GM12878 (cell line): ENCODE results near the gene CR2. TPM values are rescaled to one million over a fixed set of nuclear protein-coding genes. Genes with fewer than 3 reads are reported as not detected.

ENCODE experiments used
- ATAC-seq: fragments of 200-7000 bp; cut with Tn5 transposase; 3 replicates; pipeline ENCODE4 v1.9.1; 2020; ENCODE audit warnings: mild to moderate bottlenecking, moderate library complexity
- BruUV-seq: library from RNA; stranded (reverse); fragments of 400-500 nt; replicated peaks from 2 replicates; lab custom pipeline; 2021; lab: Mats Ljungman, UMichigan
- CTCF ChIA-PET: fragments of 300-600 bp; sonication (Branson Sonifier 250); formaldehyde crosslinking; extraction: SDS; loops from one replicate; lab custom pipeline; 2021; ENCODE audit warnings: inconsistent platforms; lab: Yijun Ruan, JAX
- POLR2A ChIA-PET: fragments of 350-600 bp; formaldehyde crosslinking; extraction: SDS; loops from one replicate; lab custom pipeline; 2021; ENCODE audit warnings: inconsistent platforms; lab: Charles Lee
- RAD21 ChIA-PET: fragments of 300-600 bp; sonication (Branson Sonifier 250); formaldehyde crosslinking; loops from one replicate; lab custom pipeline; 2023; ENCODE audit warnings: antibody characterized with exemption; ENCODE audit not compliant: unreplicated experiment; lab: Charles Lee
- SMC1A ChIA-PET: fragments of 300-600 bp; sonication (Branson Sonifier 250); formaldehyde crosslinking; loops from one replicate; lab custom pipeline; 2023; ENCODE audit not compliant: unreplicated experiment, uncharacterized antibody; lab: Charles Lee
- DNase-seq: peaks from one replicate; pipeline ENCODE4 v3.0.0-alpha.2; 2011; ENCODE audit warnings: low read depth, low spot score
- FAIRE-seq: peaks from 3 replicates; lab custom pipeline; 2011; peaks lifted over from hg19 to GRCh38; lab: Jason Lieb, UNC
- H2AFZ ChIP-seq: 2 replicates; pipeline ENCODE4 v1.6.0; 2011; ENCODE audit warnings: low read depth, low read length, control low read depth; ENCODE audit not compliant: control insufficient read depth
- H3K27ac ChIP-seq: 2 replicates; pipeline ENCODE4 v1.5.1; 2011; ENCODE audit warnings: control low read depth; ENCODE audit not compliant: control insufficient read depth, insufficient read depth
- H3K27me3 ChIP-seq, 2 experiments: replicated peaks in 1 of 2; 2 replicates each; pipeline versions ENCODE4 v1.6.0 to v1.6.1; 2011; ENCODE audit warnings: low read length in 1 of 2; ENCODE audit not compliant: control insufficient read depth in 2 of 2, insufficient read depth in 2 of 2
- H3K36me3 ChIP-seq, 2 experiments: 2 replicates each; pipeline ENCODE4 v1.5.1; 2011; ENCODE audit warnings: low read length in 1 of 2; ENCODE audit not compliant: control insufficient read depth in 2 of 2, insufficient read depth in 2 of 2
- H3K4me1 ChIP-seq: 2 replicates; pipeline ENCODE4 v1.6.1; 2011; ENCODE audit warnings: mild to moderate bottlenecking, low read length, moderate library complexity, mixed read lengths; ENCODE audit not compliant: control insufficient read depth, insufficient read depth
- H3K4me2 ChIP-seq: 2 replicates; pipeline ENCODE4 v1.6.0; 2011; ENCODE audit warnings: control low read depth; ENCODE audit not compliant: control insufficient read depth, insufficient read depth
- H3K4me3 ChIP-seq: fragments of 200-600 bp; sonication (generic); 2 replicates; pipeline ENCODE4 v1.5.1; 2016
- H3K79me2 ChIP-seq: 2 replicates; pipeline ENCODE4 v1.6.0; 2011; ENCODE audit warnings: low read length; ENCODE audit not compliant: control insufficient read depth, insufficient read depth
- H3K9ac ChIP-seq: 2 replicates; pipeline ENCODE4 v1.8.0; 2011; ENCODE audit warnings: low read length, control low read depth, mixed read lengths; ENCODE audit not compliant: control insufficient read depth, insufficient read depth
- H3K9me3 ChIP-seq: replicated peaks from 3 replicates; pipeline ENCODE4 v1.5.1; 2011; ENCODE audit warnings: mild to moderate bottlenecking, low read length; ENCODE audit not compliant: control insufficient read depth, insufficient read depth
- H4K20me1 ChIP-seq: 2 replicates; pipeline ENCODE4 v1.6.0; 2011; ENCODE audit not compliant: control insufficient read depth, insufficient read depth
- ATF7 ChIP-seq: fragments of 450-650 bp; IDR thresholded peaks from 2 replicates; pipeline ENCODE4 v1.6.1; 2016; ENCODE audit warnings: low read depth, mild to moderate bottlenecking
- BRCA1 ChIP-seq: IDR thresholded peaks from 2 replicates; pipeline ENCODE4 v1.6.1; 2011; ENCODE audit warnings: low read depth, low read length, improper control_type of control experiment
- FOXM1 ChIP-seq: IDR thresholded peaks from 2 replicates; pipeline ENCODE4 v1.6.1; 2012; ENCODE audit warnings: low read depth, mild to moderate bottlenecking, inconsistent platforms, low read length, moderate library complexity
- MTA2 ChIP-seq: fragments of 450-650 bp; IDR thresholded peaks from 2 replicates; pipeline ENCODE4 v1.6.1; 2016; ENCODE audit warnings: low read depth, mild to moderate bottlenecking, moderate library complexity
- RB1 ChIP-seq: fragments of 450-650 bp; formaldehyde crosslinking; IDR thresholded peaks from 2 replicates; pipeline ENCODE4 v1.6.1; 2017; ENCODE audit warnings: mild to moderate bottlenecking, borderline replicate concordance
- STAT3 ChIP-seq: IDR thresholded peaks from 2 replicates; pipeline ENCODE4 v1.6.1; 2011; ENCODE audit warnings: low read depth, low read length, improper control_type of control experiment
- TBL1XR1 ChIP-seq: IDR thresholded peaks from 2 replicates; pipeline ENCODE4 v1.6.1; 2012; ENCODE audit warnings: low read depth, low read length, improper control_type of control experiment
- ZNF622 ChIP-seq: fragments of 450-650 bp; IDR thresholded peaks from 2 replicates; pipeline ENCODE4 v1.6.1; 2017; ENCODE audit warnings: mild to moderate bottlenecking, inconsistent platforms
- WGBS: methylation state at CpG from one replicate; pipeline ENCODE4 v1.1.6; 2016; ENCODE audit warnings: low lambda C conversion rate; ENCODE audit not compliant: insufficient replicate concordance, insufficient coverage; ENCODE audit errors: missing lambda C conversion rate; 5-methylcytosine and 5-hydroxymethylcytosine counted together
- in situ Hi-C: fragments of 300-500 bp; cut with MboI; formaldehyde crosslinking; loops from 9 replicates; pipeline ENCODE4 v1.14.3; 2018; ENCODE audit warnings: mixed read lengths
- intact Hi-C: fragments of 100-400 bp; cut with micrococcal nuclease; formaldehyde crosslinking; loops from one replicate; pipeline ENCODE4 v1.14.2; 2022; ENCODE audit not compliant: unreplicated experiment
- polyA plus RNA-seq, 11 experiments: library from polyadenylated mRNA; depleted of rRNA in 4 of 11; unstranded in 6 of 11; stranded (reverse) in 5 of 11; fragments of >200 nt; fragmentation: Nextera tagmentation in 4 of 11; fragmentation: Illumina TruSeq in 1 of 11; extraction: Ambion mirVana in 4 of 11; extraction: Trizol in 1 of 11; gene quantifications; 1 replicate in 1 of 11; 2 replicates in 10 of 11; pipeline versions ENCODE4 v1.2.1 to v1.2.3, GENCODE V29; 2011 to 2016; ENCODE audit warnings: inconsistent platforms in 2 of 11, missing spikeins in 2 of 11, low read depth in 1 of 11
- total RNA-seq, 4 experiments: library from RNA; depleted of rRNA in 3 of 4; stranded (reverse); fragments of >200 nt in 3 of 4; fragmentation: Illumina TruSeq in 1 of 4; extraction: Trizol in 1 of 4; gene quantifications; 2 replicates each; pipeline versions ENCODE4 v1.2.1 to v1.2.3, GENCODE V29; 2013 to 2021
- TF ChIP-seq, protein P1 (sequence below): fragments of 450-650 bp; IDR thresholded peaks from 2 replicates; pipeline ENCODE4 v1.6.1; 2017; ENCODE audit warnings: low read depth, mild to moderate bottlenecking, moderate library complexity

The CR2 gene
- total and polyA plus RNA-seq, 10 of the 15 experiments (the other 5 are each of a cell fraction or from before 2014, with no cell fraction given) = 2.2 to 72.8 (median 50.6) TPM

DNA sequence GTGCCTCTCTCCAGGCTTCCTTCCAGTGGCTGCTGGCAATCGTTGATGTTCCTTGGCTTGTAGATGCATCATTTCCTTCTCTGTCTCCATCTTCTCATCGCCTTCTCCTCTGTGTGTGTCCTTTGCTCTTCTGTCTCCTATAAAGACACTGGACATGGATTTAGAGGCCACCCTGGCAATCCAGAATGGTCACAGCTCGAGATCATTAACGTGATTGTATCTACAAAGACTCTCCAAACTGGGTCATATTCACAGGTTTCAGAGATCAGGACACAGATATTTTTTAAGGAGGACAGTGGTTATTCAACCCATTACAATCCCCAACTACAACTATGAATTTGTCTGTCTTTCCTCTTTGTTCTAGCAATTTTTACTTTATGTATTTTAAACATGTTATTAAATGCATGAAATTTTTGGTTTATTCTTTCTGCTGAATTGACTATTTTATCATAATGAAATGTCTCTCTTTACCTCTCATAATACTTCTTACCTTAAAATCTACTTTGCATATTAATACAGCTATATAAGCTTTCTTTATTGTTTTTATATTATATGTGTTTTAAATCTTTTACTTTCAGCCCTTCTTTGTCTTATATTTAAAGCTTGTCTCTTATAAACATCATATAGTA, 64.6 kb downstream of the CR2 start:
- Histone ChIP-seq H4K20me1 (no peaks in the 10 kb centered on the region), H3K27ac (no peak overlapping the region), H3K4me2 (no peak overlapping the region), H2AFZ (no peak overlapping the region), H3K9me3 (no peaks in the 10 kb centered on the region), H3K27me3 (no peaks in the 10 kb centered on the region), H3K36me3 (no peaks in the 10 kb centered on the region), H3K4me1 (no peaks in the 10 kb centered on the region), H3K9ac (no peak overlapping the region)
- no TSS peak for BruUV-seq
- intact Hi-C loops (no loop called here), in situ Hi-C loops (no loop called here)
- SMC1A ChIA-PET = interaction anchor here (0.9 to 1.7 kb wide), 3 partner anchors 19 to 435 kb away, joined by 3 to 7 read pairs (median 4); no protein-coding TSS in a partner anchor
- ATAC-seq (no peak), DNase-seq (no peak)
- RAD21 ChIA-PET = interaction anchor here (1.2 kb wide), 1 partner anchor 17 kb away, joined by 3 read pairs; no protein-coding TSS in a partner anchor
- no peak for TF ChIP-seq BRCA1
- TF ChIP-seq MTA2 = no peak
- no peak for TF ChIP-seq ZNF622
- no peak for TF ChIP-seq STAT3
- no peak for TF ChIP-seq FOXM1
- no peak for TF ChIP-seq TBL1XR1
- no peak for TF ChIP-seq RB1
- TF ChIP-seq, protein P1, sequence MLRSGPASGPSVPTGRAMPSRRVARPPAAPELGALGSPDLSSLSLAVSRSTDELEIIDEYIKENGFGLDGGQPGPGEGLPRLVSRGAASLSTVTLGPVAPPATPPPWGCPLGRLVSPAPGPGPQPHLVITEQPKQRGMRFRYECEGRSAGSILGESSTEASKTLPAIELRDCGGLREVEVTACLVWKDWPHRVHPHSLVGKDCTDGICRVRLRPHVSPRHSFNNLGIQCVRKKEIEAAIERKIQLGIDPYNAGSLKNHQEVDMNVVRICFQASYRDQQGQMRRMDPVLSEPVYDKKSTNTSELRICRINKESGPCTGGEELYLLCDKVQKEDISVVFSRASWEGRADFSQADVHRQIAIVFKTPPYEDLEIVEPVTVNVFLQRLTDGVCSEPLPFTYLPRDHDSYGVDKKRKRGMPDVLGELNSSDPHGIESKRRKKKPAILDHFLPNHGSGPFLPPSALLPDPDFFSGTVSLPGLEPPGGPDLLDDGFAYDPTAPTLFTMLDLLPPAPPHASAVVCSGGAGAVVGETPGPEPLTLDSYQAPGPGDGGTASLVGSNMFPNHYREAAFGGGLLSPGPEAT = no peak
- TF ChIP-seq ATF7 = no peak
- TF ChIP-seq, all 136 proteins: peak for 0
- WGBS = 88% methylated on average over 4 of the region's 4 CpGs
- CTCF ChIA-PET = interaction anchor here (1.4 to 2.5 kb wide), 2 partner anchors 435 to 466 kb away, joined by 3 to 12 read pairs; partner anchors contain the start of gene PFKFB2
- POLR2A ChIA-PET = no interaction called here
- H3K4me3 ChIP-seq = no peak overlapping the region
- no peaks in the 10 kb centered on the region for H3K79me2 ChIP-seq
- FAIRE-seq = no peak
